GM12873 (cell line): Measurements from ENCODE around the gene HDAC9.

ENCODE experiments used
- CTCF ChIP-seq: IDR thresholded peaks from 2 replicates; pipeline ENCODE4 v1.5.1; 2012; ENCODE audit warnings: low read depth, mild to moderate bottlenecking, moderate library complexity, low read length, control low read depth; ENCODE audit not compliant: insufficient read depth; ENCODE audit errors: missing control alignments

HDAC9 gene

DNA sequence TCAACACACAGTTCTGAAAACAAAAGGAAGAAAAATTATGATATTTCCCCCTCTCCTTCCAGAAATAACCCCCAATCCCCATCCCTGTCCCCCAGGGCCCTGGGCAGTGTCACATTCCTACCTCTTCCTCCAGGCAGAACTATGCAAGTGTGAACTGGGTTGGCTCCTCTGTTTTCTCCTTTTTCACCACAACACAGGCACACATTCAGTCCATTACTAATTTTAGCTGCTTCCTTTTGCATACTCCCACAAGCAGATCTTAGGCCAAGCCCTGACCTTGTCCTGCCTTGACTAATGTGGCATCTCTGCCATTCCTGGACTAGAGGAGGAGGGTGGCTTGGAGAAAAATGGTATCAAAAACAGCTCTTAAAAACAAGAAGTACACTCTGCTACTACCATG, 208.1 kb downstream of the HDAC9 start:
- no peak for TF ChIP-seq CTCF

GRCh38 chr7:18706670-18707069, 211.1 kb downstream of the HDAC9 start:
- no peak for TF ChIP-seq CTCF

GRCh38 chr7:18708204-18708603, 212.7 kb downstream of the HDAC9 start:
- TF ChIP-seq CTCF = no peak

GRCh38 chr7:18715988-18716387, 220.4 kb downstream of the HDAC9 start:
- no peak for TF ChIP-seq CTCF

GRCh38 chr7:18721429-18721828, 225.9 kb downstream of the HDAC9 start:
- TF ChIP-seq CTCF = no peak

DNA sequence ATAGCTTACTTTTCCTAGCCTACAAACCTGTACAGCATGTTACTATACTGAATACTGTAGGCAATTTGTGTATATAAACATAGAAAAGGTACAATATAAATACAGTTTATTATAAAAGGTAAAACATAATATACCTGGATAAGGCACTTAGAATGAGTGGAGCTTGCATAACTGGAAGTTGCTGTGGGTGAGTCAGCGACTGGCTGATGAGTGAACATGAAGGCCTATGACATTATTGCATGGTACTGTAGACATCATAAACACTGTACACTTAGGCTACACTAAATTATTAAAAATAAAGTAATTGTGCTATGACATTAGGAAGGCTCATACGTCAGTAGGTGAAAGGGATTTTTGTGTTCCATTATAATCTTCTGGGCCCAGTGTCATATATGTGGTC, 228.8 kb downstream of the HDAC9 start:
- TF ChIP-seq CTCF = no peak

- TF ChIP-seq CTCF = no peak
Measured at GRCh38 chr7:18727115-18727870, 231.7 kb downstream of the HDAC9 start.
